HG03066 (cell line): ENCODE measurements around the gene TMBIM4.
"Not testable (repeated sequence)": the region's sequence is repeated elsewhere in the genome, so short reads cannot be mapped to it uniquely, and the experiment has no call there.

ENCODE experiments used
- ATAC-seq: cut with Tn5 transposase; IDR thresholded peaks from one replicate; pipeline ENCODE4 v1.9.1; 2021; ENCODE audit warnings: low read depth; ENCODE audit not compliant: unreplicated experiment

Gene TMBIM4, protein sequence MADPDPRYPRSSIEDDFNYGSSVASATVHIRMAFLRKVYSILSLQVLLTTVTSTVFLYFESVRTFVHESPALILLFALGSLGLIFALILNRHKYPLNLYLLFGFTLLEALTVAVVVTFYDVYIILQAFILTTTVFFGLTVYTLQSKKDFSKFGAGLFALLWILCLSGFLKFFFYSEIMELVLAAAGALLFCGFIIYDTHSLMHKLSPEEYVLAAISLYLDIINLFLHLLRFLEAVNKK

DNA sequence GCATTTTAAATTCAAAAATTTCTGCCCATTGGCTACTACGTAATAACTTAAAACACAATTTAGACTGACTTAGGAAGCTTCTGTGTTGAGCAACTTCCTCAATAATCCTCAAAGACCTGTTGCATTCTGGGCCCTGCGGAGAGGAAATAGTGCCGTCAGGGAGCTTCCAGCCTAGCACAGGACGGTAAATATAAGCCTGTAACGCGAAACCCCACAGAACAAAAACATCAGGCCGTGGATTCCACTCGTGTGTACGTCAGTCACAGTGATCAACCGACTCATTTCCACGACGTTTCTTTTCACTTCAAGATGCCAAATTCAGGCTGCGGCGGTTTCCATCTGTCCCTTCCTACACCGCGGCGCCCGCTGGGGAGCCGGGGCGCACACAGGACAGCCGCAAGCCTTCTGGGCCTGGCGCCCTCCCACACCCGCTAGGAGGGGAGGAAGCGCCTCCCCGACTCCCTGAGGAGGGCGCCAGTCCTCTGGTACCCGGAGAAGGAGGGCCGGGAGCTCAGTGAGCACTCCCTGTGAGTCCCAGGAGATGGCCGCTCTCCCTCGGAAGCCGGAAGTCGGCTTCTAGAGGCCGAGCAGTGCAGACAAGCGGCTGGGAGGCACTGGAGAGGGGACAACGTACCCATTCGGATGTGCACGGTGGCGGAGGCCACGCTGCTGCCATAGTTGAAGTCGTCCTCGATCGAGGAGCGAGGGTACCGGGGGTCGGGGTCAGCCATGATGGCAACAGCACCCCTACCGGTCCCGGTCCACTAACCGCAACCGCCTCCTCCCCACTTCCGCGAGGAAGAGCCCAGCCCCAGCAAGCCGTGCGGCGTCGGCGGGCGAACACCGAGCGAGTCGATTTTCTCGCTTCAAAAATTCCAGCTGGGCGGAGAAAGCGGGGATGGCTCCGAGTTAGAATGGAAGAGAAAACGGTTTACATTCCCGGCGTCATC is at the start of gene TMBIM4:
TSS of gene TMBIM4 (minus strand) at position 776 of the 950 bp plus-strand sequence. CDS start at position 731, 45 bp downstream.
- peak; percentile 85 for ATAC-seq

DNA sequence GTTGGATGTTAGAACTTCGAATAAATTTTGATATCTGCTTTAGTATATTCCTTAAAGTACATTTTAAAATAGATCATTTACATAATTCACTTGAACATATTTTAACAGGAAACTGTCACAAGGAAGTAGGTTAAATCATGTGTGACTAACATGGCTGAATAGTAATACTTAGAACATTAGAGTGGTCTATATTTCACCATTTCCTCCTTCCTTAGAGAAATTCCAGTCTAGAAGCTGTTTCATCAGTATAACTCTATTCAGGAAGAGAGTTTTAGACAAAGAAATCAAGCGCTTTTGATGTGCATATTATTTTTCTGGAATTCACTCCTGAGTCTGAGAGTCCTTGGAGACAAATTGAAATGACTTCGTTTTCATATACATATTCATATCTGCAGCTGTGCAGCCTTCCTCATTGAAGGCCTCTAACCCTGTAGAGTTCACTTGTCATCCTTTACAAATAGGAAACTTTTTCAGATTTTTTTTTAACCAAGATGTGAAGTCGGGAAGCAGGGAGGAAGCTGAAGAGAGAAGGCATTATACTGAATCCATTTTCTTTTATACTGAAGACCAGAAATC is 47.6 kb upstream of the TMBIM4 start:
- ATAC-seq = no peak

DNA sequence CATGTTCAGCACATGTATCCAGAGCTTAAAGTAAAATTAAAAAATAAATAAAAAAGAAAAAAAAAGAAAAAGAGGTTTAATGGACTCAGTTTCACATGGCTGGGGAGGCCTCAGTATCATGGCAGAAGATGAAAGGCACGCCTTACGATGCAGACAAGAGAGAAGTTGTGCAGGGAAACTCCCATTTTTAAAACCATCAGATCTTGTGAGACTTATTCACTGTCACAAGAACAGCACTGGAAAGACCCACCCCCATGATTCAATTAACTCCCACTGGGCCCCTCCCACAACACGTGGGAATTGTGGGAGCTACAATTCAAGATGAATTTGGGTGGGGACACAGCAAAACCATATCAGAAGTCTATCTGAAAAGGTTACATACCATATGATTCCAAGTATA is 43.2 kb upstream of the TMBIM4 start:
- ATAC-seq = not testable (repeated sequence)

DNA sequence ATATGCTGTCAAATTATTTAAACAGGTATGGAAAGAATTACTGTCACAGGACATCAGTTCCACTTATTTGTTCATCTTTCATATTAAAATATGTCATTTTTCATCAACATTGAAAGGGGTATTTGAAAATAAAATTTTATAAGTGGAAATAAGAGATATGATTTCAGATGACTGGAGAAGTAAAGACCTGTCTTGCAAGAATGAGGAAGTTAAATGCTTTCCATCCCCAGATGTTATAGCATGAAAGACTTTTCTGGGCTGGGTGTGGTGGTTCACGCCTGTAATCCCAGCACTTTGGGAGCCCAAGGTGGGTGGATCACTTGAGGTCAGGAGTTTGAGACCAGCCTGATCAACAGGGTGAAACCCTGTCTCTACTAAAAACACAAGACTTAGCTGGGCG is 41.8 kb upstream of the TMBIM4 start:
- ATAC-seq = not testable (repeated sequence)

DNA sequence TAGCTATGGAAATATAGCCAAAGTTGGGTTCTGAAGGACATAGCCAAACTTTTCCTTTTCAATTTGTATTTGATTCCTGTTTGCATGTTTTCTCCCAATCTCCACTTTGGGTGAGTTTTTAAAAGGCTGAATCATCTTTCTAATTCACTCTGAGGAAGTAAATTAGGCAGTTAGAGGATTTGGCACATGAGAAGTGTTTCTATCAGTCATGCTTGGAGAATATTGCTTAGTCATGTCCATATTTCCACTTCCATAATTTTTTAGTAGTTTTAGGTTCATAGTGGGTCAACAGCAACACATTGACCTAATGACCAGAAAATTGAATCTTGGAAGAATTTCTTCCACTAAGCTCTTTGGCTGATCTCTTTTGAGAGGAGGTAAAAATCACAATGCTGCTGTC is 41.0 kb upstream of the TMBIM4 start:
- no peak for ATAC-seq

DNA sequence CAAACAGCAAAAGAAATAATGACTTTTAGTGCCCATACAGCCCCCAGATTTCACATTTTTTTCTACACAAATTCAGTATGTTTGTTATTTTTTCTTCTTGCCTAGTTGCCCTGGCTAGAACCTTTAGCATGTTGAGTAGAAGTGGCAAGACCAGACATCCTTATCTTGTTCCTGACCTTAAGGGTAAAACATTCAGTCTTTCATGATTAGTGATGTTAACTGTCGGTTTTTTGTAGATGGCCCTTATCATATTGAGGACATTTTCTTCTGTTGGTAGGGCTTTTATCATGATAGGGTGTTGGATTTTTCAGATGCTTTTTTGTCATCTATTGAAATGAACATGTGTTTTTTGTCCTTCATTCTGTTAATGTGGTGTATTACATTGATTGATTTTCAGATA is 36.3 kb upstream of the TMBIM4 start:
- ATAC-seq = no peak

DNA sequence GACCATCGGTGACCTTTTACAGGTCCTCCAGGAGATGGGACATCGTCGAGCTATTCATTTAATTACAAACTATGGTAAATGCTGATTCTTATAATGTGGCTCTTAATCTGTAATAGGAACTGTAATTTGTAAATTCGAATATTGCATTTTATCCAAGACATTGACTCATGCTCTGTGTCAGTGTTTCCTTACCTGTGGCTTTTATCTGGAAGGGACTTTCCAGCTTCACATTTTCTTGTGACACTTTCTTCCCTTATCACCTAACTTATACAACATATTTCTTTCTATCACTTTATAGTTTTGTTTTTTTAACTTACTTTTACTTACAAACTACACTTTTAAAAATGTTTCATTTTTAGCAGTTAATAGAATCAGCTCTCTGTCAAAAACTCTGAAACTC is 34.0 kb upstream of the TMBIM4 start:
- no peak for ATAC-seq

DNA sequence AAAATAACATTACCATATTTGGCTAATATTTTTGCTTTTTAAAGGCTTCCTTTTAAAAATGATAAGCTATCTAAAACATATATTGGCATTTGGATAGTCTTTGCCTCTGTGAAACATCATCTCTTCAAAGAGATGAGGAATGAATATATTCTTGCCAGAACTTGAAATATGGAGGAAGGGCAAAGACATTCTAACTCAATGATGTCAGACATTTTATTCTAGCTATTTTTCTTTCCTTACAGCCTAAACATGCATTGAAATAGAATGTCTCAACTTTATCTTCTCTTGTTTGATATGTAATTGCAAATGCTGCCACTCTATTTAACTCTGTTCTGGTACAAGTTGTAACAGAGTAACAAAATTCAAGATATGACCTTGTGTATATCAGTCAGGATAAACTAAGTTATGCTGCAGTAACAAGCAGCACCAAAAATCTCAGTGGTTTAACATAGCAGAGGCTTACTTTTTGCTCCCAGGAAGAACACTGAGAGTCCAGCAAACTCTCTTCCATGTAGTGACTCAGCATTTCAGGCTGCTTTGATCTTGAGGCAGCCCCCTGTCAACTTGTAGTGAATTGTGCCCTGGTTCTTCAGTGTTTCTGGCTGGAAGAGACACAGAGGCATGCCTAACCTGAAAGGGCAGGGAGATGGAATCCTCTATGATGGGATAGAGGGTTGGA is 30.2 kb upstream of the TMBIM4 start:
- no peak for ATAC-seq

DNA sequence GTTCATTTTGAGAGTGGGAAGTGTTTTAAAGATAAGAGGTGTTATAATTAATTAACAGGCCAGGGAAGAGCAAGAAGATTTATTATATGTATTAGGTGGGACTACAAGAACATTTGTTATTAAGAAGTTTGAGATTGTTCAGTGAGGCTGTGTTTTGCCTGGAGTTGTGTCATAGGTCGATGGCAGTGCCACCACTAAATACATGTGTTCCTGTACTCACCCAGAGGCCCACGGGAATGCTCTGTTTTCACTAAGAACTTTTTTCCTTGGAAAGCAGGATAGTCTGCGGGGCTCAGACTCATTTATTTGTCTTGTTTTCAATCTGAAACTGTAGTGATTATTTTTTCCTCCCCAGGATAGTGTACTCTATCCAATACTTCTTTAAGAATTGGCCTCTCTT is 29.3 kb upstream of the TMBIM4 start:
- ATAC-seq = no peak

DNA sequence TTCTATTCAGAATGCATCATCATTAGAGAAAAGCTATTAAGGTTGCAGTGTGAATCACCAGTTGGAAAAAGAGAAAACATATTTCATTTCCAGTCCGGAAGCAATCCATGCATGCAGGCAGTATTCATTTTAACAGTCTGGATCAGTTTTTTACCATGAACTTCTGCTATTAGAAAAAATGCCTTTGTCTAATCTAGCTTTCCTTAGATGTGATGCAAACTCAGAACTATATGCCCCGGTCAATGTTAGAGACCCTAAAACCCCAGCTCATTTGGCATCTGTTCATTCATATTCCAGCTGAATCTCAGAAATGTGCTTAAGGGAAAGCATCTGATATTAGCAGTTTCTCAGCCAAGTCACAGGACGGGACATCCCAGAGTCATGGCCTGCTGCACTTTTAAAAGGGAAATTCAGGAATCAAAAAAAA is 27.7 kb upstream of the TMBIM4 start:
- ATAC-seq = no peak

DNA sequence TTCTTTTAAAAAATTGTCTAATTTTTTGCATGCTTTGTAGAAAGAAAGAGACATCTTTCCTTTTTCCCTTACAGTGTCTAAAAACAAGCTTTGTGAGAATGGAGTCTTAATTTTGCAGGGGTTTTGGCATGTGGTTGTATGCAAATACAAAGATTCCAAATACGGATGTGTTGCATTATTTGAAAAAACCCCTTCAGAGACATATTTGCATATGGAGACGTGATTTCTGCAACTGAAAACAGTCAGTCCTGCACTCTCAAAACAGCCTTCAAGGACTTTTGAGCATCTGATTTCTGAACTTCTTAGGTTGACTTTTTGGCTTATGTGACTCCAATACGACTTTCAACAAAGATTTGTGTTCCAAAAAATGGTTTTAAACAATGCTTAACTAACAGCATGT is 27.0 kb upstream of the TMBIM4 start:
- ATAC-seq = peak; percentile 96

DNA sequence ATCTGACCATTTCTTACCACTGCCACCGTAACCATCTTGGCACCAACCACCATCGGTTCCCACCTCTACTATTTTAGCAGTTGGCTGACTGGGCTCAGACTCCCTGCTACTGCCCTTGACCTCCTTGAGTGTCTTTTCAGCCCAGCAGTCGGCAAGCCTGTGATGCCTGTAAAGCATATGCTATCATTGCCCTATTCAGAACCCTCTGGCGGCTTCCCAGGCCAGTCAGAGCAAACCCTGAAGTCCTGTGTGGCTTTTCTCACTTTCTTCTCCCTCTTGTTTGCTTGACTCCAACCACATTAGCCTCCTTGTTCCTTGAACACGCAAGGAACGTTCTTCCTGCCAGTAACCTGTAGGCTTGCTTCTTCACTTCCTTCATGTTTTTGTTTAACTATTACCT is 25.4 kb upstream of the TMBIM4 start:
- ATAC-seq = no peak

DNA sequence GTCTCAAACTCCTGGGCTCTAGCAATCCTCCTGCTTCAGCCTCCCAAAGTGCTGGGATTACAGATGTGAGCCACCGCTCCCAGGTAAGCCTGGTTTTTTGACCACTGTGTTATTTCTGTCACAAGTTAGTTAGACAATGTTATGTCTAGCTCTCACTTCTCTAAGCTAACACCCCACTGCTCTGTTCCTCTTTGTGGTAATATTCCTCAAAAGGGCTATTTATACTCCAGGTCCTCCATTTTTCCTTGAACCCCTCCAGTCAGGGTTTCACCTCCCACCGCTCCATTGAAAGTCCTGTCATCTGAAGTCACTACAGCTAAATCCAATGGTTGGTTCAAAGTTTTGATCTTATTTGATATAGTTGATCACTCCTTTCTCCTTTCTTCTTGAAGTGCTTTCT is 24.3 kb upstream of the TMBIM4 start:
- no peak for ATAC-seq

DNA sequence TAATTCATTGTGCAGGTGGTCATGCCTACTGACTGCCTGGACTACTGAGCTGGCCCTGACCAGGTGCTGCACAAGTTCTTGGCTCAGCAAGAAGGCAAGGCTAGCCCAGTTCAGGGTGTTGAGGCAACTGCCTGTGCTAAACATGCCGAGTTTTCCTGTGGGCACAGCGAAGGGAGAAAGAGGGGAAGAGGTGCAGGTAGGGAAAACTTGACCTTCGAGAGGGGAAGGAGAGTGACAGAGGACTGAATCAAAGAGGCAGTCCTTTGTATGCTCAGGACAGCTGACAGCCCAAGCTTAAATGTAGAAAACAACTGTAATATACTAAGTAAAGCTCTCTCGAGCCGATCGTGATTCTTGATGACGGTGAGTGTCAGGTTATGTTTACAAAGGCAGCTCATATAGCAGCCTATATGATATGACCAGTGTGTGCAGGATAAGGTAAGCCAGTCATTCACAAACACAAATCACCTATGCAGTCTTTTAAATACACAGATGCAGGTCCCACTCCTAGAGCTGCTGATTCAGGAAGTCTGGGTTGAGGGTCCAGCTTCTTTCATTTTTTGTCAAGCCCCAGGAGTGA is 21.8 kb upstream of the TMBIM4 start:
- ATAC-seq = no peak

DNA sequence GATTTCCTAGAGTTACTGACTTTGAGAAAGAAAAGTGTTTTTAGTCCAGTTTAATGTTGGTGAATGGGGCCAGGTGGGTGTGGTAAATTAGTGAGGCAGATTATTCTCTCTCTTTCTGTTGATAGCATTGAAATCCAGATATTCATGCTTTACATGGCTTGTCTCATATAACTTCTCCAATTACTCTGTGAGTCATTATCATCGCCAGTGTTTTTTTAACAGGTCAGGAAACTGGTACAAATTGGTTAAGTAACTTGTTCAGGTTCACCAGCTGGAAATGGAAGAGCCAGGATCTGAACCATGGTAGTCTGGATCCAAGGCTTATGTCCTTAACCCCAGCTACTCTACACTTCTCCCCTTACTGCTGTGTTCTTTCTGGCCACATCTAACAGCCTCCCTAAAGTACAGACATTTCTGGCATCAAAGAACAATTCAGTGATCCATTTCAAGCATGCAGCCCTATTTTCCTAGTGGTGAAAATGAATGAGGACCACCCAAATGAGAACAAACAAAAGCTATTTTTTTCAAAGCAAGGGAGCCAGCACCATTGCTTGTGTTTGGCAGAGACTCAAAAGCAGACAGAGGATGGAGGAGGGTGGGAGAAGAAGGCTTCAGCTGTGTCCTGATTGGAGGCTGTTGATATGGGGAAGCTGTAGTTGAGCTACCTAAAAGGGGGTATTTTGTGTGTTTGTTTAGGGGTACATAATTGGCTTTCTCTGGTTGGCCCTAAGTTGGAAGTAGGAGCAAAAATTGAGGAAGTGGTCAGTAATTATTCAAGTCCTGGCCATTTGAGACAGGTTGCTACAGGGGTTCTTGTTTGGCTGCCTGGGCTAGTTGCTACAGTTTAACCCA is 20.9 kb upstream of the TMBIM4 start:
- no peak for ATAC-seq

DNA sequence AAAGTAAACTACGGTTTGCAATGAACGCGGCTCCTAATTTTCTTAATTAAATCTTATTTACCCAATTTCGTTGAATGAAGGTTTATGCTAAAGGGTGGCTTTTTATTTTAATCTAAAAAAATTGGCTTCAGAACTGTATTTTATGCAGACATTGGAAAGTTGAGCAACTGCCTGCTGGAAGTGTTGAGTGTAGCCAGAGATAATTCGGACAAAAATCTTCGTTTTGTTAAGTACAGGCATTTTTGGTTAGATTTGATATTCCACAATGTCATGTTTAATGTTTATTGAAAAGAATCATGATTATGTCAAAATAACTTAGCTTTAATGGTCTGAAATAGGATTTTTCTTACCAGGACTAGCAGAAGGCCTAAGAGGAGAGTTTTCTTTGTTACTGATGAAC is 20.1 kb upstream of the TMBIM4 start:
- no peak for ATAC-seq

DNA sequence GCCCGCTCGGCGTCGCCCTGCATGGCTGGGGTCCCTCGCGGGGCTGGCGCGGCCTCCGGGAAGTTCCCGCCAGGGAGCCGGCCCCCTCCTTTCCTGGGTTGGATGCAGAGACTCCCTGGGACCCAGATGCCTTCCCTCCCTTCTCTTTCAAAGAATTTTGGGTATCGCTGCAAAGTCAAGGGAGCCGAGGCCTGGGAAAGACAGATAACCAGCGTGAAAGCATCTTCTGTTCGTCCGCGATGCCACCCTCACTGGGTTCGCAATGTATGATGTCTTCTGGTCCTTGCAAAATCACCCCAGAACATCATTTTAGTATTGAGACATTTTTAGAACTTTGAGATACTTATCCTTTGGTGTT is 19.7 kb upstream of the TMBIM4 start:
- ATAC-seq = peak; percentile 1

DNA sequence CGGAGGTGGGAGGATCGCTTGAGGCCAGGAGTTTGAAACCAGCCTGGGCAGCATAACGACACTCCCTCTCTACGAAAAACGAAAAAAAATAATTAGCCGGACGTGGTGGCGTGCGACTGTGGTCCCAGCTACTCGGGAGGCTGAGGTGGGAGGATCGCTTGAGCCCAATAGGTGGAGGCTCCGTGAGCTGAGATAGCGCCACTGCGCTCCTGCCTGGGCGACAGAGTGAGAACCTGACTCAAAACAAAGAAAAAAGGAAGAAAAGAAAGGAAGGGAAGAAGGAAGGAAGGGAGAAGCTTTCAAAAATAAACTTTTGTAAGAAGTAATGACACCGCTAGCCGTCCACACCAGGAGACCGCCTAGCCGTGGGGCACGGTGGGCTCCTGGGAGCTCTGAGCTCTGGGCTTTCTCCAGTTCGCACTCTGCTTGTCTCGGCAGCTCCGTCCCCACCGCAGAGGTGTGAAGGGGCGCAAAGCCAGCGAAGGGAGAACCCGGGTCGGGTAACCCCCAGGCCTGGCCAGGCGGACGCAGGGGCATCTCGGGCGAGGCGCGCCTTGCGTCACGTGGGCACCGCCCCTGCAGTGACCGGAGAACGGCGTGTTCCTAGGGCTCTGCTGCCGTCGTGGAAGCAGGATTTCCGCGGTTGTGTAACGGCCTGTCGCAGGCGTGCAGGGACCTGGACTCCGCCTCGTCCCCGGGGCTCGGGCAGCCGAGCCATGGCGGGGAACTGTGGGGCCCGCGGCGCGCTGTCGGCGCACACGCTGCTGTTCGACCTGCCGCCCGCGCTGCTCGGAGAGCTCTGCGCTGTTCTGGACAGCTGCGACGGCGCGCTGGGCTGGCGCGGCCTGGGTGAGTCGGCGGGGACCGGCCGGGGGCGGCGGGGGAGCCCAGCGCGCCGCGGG is 19.0 kb upstream of the TMBIM4 start, which contains the start of gene IRAK3:
TSS of gene IRAK3 (plus strand) at position 631 of the 902 bp plus-strand sequence. CDS start at position 717, 86 bp downstream.
- ATAC-seq = peak; percentile 57

DNA sequence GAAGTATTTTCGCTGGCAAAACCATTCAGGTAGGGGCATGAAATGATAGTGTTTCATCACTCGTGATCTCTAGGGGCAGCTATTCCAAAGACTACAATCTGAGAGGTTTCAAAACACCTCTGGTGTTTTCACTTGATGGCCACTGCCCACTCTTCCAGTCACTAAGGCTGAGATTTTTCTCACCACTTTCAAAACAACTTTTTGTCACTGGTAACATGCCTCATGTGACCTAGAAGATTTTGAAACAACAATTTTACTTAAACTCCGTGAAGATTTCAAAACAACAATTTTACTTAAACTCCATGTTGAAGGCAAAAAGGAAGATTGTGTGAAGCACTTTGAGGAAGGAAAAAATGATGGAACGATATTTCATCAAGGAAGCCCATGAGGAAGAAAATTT is 18.0 kb upstream of the TMBIM4 start:
- no peak for ATAC-seq
